HCT116 (cell line): Measurements from ENCODE around the gene TANGO6. TPM values are rescaled to one million over a fixed set of nuclear protein-coding genes. Genes with fewer than 3 reads are reported as not detected.

ENCODE experiments used
- ATAC-seq: fragments of 200-7000 bp; cut with Tn5 transposase; 2 replicates; pipeline ENCODE4 v1.9.1; 2020; ENCODE audit warnings: mild to moderate bottlenecking, moderate library complexity
- BruUV-seq: library from RNA; stranded (reverse); fragments of 400-500 nt; replicated peaks from 2 replicates; lab custom pipeline; 2021; lab: Mats Ljungman, UMichigan
- CTCF ChIA-PET: fragments of 300-600 bp; sonication (Branson Sonifier 250); formaldehyde crosslinking; loops from one replicate; lab custom pipeline; 2021; ENCODE audit warnings: antibody characterized with exemption; lab: Charles Lee
- POLR2A ChIA-PET: fragments of 300-600, 350-600 bp; sonication (Branson Sonifier 250); formaldehyde crosslinking; loops from one replicate; lab custom pipeline; 2021; ENCODE audit warnings: antibody characterized with exemption; lab: Charles Lee
- RAD21 ChIA-PET, 2 experiments: fragments of 300-600 bp; sonication (Branson Sonifier 250); formaldehyde crosslinking; loops; one replicate each; lab custom pipeline; 2023; ENCODE audit warnings: low total read pairs in 2 of 2; ENCODE audit not compliant: uncharacterized antibody in 2 of 2, unreplicated experiment in 2 of 2, low non-redundant PET in 1 of 2; lab: Charles Lee
- DNase-seq: peaks from one replicate; pipeline ENCODE4 v3.0.0-alpha.2; 2010; ENCODE audit warnings: low read depth, low spot score
- H2AFZ ChIP-seq: fragments of 200-600 bp; shearing (Covaris generic), sonication (generic); 2 replicates; pipeline ENCODE4 v1.6.1; 2017; ENCODE audit warnings: low read depth, mixed run types, mixed read lengths, antibody characterized with exemption, low read length; ENCODE audit not compliant: poor library complexity, severe bottlenecking
- H3K27ac ChIP-seq: 2 replicates; pipeline ENCODE4 v1.5.1; 2012; ENCODE audit warnings: low read depth, low read length
- H3K27me3 ChIP-seq: fragments of 200-600 bp; sonication (generic); 2 replicates; pipeline ENCODE4 v1.6.1; 2016; ENCODE audit warnings: mixed run types, low read length, mixed read lengths; ENCODE audit not compliant: insufficient read depth
- H3K36me3 ChIP-seq, 2 experiments: fragments of 200-500 bp in 1 of 2; fragments of 200-600 bp in 1 of 2; sonication (Bioruptor generic) in 1 of 2; sonication (generic) in 1 of 2; 2 replicates each; pipeline versions ENCODE4 v1.5.1 to v1.6.1; 2014 to 2016; ENCODE audit warnings: low read length in 2 of 2, inconsistent platforms in 1 of 2, mixed read lengths in 1 of 2, mixed run types in 1 of 2; ENCODE audit not compliant: insufficient read depth in 2 of 2, control insufficient read depth in 1 of 2
- H3K4me1 ChIP-seq, 2 experiments: fragments of 200-600 bp in 1 of 2; sonication (generic) in 1 of 2; 2 replicates each; pipeline versions ENCODE4 v1.5.1 to v1.6.1; 2012 to 2017; ENCODE audit warnings: low read length in 2 of 2, inconsistent platforms in 1 of 2, mild to moderate bottlenecking in 1 of 2, mixed read lengths in 1 of 2, mixed run types in 1 of 2, moderate library complexity in 1 of 2; ENCODE audit not compliant: insufficient read depth in 2 of 2, control insufficient read depth in 1 of 2
- H3K4me2 ChIP-seq: fragments of 200-600 bp; sonication (generic); 2 replicates; pipeline ENCODE4 v1.6.1; 2017; ENCODE audit warnings: mixed run types, low read length, mixed read lengths
- H3K4me3 ChIP-seq, 2 experiments: fragments of 200-600 bp in 1 of 2; sonication (generic) in 1 of 2; replicated peaks in 1 of 2; 2 replicates each; pipeline ENCODE4 v1.5.1; 2011 to 2016; ENCODE audit warnings: low read length in 2 of 2, control low read depth in 1 of 2, low read depth in 1 of 2, mild to moderate bottlenecking in 1 of 2, mixed read lengths in 1 of 2, mixed run types in 1 of 2
- H3K79me2 ChIP-seq: fragments of 200-600 bp; sonication (generic); 2 replicates; pipeline ENCODE4 v1.6.1; 2017; ENCODE audit warnings: mild to moderate bottlenecking, mixed run types, low read length, moderate library complexity, mixed read lengths; ENCODE audit not compliant: insufficient read depth
- H3K9ac ChIP-seq: fragments of 200-600 bp; sonication (generic); 2 replicates; pipeline ENCODE4 v1.6.1; 2016; ENCODE audit warnings: low read length, mixed read lengths
- H3K9me2 ChIP-seq: fragments of 200-600 bp; sonication (generic), shearing (Covaris generic); 2 replicates; pipeline ENCODE4 v1.6.1; 2017; ENCODE audit warnings: mixed run types, mild to moderate bottlenecking, moderate library complexity; ENCODE audit not compliant: insufficient read depth
- H3K9me3 ChIP-seq, 2 experiments: fragments of 200-500 bp in 1 of 2; fragments of 200-600 bp in 1 of 2; sonication (Bioruptor generic) in 1 of 2; sonication (generic) in 1 of 2; 2 replicates each; pipeline ENCODE4 v1.6.1; 2014 to 2017; ENCODE audit warnings: low read length in 2 of 2, mixed read lengths in 2 of 2, inconsistent platforms in 1 of 2, low read depth in 1 of 2, mild to moderate bottlenecking in 1 of 2, mixed run types in 1 of 2, moderate library complexity in 1 of 2; ENCODE audit not compliant: control insufficient read depth in 1 of 2, insufficient read depth in 1 of 2
- H4K20me1 ChIP-seq: fragments of 200-600 bp; sonication (generic), shearing (Covaris generic); 2 replicates; pipeline ENCODE4 v1.6.1; 2017; ENCODE audit warnings: mixed run types, mild to moderate bottlenecking, moderate library complexity; ENCODE audit not compliant: insufficient read depth
- CBX3 ChIP-seq: IDR thresholded peaks from 2 replicates; pipeline ENCODE4 v1.6.1; 2012; ENCODE audit warnings: low read depth
- EGR1 ChIP-seq: IDR thresholded peaks from 2 replicates; pipeline ENCODE4 v1.6.1; 2012; ENCODE audit warnings: low read depth
- ELF1 ChIP-seq: IDR thresholded peaks from 2 replicates; pipeline ENCODE4 v1.6.1; 2012; ENCODE audit warnings: low read depth, borderline replicate concordance
- EZH2 ChIP-seq: fragments of 200-600 bp; sonication (generic); IDR thresholded peaks from 2 replicates; pipeline ENCODE4 v1.6.1; 2017; ENCODE audit warnings: antibody characterized with exemption, mixed run types
- EZH2phosphoT487 ChIP-seq: fragments of 200-600 bp; IDR thresholded peaks from 2 replicates; pipeline ENCODE4 v1.6.1; 2018; ENCODE audit warnings: antibody characterized with exemption, borderline replicate concordance
- FOSL1 ChIP-seq: IDR thresholded peaks from 2 replicates; pipeline ENCODE4 v1.6.1; 2012; ENCODE audit warnings: low read depth
- JUND ChIP-seq: IDR thresholded peaks from 2 replicates; pipeline ENCODE4 v1.6.1; 2012
- POLR2A ChIP-seq: IDR thresholded peaks from 2 replicates; pipeline ENCODE4 v1.7.0; 2011; ENCODE audit warnings: borderline replicate concordance; ENCODE audit not compliant: insufficient read depth, insufficient read length; ENCODE audit errors: extremely low read depth
- POLR2AphosphoS5 ChIP-seq: IDR thresholded peaks from 2 replicates; pipeline ENCODE4 v1.6.1; 2011; ENCODE audit warnings: mild to moderate bottlenecking, low read depth, low read length, moderate library complexity
- SIN3A ChIP-seq: IDR thresholded peaks from 2 replicates; pipeline ENCODE4 v1.6.1; 2012; ENCODE audit warnings: low read depth
- SP1 ChIP-seq: IDR thresholded peaks from 2 replicates; pipeline ENCODE4 v1.6.1; 2012; ENCODE audit warnings: low read depth
- YY1 ChIP-seq: IDR thresholded peaks from 2 replicates; pipeline ENCODE4 v1.6.1; 2011; ENCODE audit warnings: low read length, low read depth, moderate library complexity, mild to moderate bottlenecking; ENCODE audit not compliant: insufficient replicate concordance; ENCODE audit errors: extremely low read depth
- ZNF274 ChIP-seq: fragments of 200-500 bp; sonication (Bioruptor generic); IDR thresholded peaks from 2 replicates; pipeline ENCODE4 v1.6.1; 2014; ENCODE audit warnings: mild to moderate bottlenecking, low read depth, low read length, inconsistent platforms
- intact Hi-C: fragments of 100-400 bp; cut with micrococcal nuclease; formaldehyde crosslinking; loops from 2 replicates; pipeline ENCODE4 v1.10.0; 2022
- total RNA-seq: library from RNA; stranded (reverse); gene quantifications from one replicate; pipeline ENCODE4 v1.2.1, GENCODE V29; 2021; ENCODE audit not compliant: unreplicated experiment
- TF ChIP-seq, protein P1 (sequence below): IDR thresholded peaks from 2 replicates; pipeline ENCODE4 v1.6.1; 2012; ENCODE audit warnings: low read depth
- TF ChIP-seq, protein P2 (sequence below), 3 experiments: fragments of 200-600 bp in 1 of 3; sonication (generic) in 1 of 3; IDR thresholded peaks in 2 of 3; conservative IDR thresholded peaks in 1 of 3; 2 replicates each; pipeline ENCODE4 v1.5.1; 2012 to 2017; ENCODE audit warnings: low read depth in 2 of 3, low read length in 2 of 3, antibody characterized with exemption in 1 of 3, borderline replicate concordance in 1 of 3, control low read depth in 1 of 3, mild to moderate bottlenecking in 1 of 3, mixed read lengths in 1 of 3, mixed run types in 1 of 3, moderate library complexity in 1 of 3; ENCODE audit not compliant: insufficient read depth in 1 of 3
- TF ChIP-seq, protein P3 (sequence below): IDR thresholded peaks from 2 replicates; pipeline ENCODE4 v1.6.1; 2012
- TF ChIP-seq, protein P4 (sequence below): IDR thresholded peaks from 2 replicates; pipeline ENCODE4 v1.6.1; 2012
- TF ChIP-seq, protein P5 (sequence below): IDR thresholded peaks from 2 replicates; pipeline ENCODE4 v1.6.1; 2011; ENCODE audit warnings: mild to moderate bottlenecking, low read length, moderate library complexity; ENCODE audit not compliant: insufficient replicate concordance; ENCODE audit errors: extremely low read depth

The TANGO6 gene
- total RNA-seq, 1 experiment from 2014 or later, result 16.4 TPM

DNA sequence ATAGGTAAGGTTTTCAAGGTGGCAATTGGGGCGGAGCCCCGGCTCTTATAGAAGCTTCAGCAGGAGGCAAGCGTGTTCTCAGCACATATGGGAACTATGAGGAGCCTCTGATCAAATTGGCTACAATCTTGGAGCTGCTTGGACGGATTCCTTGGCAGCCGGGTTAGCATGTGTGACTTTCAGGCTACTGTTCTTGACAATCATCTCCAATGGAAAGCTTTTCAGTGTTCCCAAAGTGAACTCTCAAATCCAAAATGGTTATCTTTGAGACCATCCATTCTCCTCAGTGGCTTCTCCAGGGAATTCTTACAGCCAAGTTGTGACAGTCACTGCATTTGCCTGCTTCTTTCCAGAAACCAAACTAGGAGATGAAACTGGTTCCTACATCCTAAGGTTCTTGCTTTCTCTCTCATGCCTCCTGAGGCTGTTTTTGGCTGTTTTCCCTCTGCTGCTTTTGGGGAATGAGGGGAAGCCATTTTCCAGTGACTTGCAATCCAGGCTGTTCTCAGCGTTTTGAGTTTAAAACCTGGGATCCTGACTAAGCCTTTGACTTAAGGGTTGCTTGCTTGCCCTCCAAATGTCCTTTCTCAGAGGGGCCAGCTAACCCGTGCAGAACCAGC lies 273.0 kb downstream of the TANGO6 start:
- H3K27ac ChIP-seq, result no peak overlapping the region
- no peak overlapping the region for H3K4me2 ChIP-seq
- TF ChIP-seq YY1 (no peak), POLR2A (no peak), FOSL1 (no peak), SP1 (no peak), SIN3A (peak; percentile 35; the same call in 1 of the 2 replicates), CBX3 (no peak), ELF1 (no peak), JUND (0 out of 2 replicates have a peak, but pooled peaks have one; percentile 8), EZH2phosphoT487 (no peak), ZNF274 (no peak), EGR1 (no peak), POLR2AphosphoS5 (no peak; the same call in 1 of the 2 replicates), EZH2 (no peak)
- TF ChIP-seq, protein P1, sequence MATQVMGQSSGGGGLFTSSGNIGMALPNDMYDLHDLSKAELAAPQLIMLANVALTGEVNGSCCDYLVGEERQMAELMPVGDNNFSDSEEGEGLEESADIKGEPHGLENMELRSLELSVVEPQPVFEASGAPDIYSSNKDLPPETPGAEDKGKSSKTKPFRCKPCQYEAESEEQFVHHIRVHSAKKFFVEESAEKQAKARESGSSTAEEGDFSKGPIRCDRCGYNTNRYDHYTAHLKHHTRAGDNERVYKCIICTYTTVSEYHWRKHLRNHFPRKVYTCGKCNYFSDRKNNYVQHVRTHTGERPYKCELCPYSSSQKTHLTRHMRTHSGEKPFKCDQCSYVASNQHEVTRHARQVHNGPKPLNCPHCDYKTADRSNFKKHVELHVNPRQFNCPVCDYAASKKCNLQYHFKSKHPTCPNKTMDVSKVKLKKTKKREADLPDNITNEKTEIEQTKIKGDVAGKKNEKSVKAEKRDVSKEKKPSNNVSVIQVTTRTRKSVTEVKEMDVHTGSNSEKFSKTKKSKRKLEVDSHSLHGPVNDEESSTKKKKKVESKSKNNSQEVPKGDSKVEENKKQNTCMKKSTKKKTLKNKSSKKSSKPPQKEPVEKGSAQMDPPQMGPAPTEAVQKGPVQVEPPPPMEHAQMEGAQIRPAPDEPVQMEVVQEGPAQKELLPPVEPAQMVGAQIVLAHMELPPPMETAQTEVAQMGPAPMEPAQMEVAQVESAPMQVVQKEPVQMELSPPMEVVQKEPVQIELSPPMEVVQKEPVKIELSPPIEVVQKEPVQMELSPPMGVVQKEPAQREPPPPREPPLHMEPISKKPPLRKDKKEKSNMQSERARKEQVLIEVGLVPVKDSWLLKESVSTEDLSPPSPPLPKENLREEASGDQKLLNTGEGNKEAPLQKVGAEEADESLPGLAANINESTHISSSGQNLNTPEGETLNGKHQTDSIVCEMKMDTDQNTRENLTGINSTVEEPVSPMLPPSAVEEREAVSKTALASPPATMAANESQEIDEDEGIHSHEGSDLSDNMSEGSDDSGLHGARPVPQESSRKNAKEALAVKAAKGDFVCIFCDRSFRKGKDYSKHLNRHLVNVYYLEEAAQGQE, result no peak
- TF ChIP-seq, protein P2, sequence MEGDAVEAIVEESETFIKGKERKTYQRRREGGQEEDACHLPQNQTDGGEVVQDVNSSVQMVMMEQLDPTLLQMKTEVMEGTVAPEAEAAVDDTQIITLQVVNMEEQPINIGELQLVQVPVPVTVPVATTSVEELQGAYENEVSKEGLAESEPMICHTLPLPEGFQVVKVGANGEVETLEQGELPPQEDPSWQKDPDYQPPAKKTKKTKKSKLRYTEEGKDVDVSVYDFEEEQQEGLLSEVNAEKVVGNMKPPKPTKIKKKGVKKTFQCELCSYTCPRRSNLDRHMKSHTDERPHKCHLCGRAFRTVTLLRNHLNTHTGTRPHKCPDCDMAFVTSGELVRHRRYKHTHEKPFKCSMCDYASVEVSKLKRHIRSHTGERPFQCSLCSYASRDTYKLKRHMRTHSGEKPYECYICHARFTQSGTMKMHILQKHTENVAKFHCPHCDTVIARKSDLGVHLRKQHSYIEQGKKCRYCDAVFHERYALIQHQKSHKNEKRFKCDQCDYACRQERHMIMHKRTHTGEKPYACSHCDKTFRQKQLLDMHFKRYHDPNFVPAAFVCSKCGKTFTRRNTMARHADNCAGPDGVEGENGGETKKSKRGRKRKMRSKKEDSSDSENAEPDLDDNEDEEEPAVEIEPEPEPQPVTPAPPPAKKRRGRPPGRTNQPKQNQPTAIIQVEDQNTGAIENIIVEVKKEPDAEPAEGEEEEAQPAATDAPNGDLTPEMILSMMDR (IDR thresholded peaks at IDR 0.05 in 2 of 3, conservative IDR thresholded peaks at IDR 0.05 in 1 of 3; ENCODE audit: borderline replicate concordance in 1 of 3, insufficient read depth in 1 of 3, low read depth in 2 of 3, low read length in 2 of 3), result no peak
- TF ChIP-seq, protein P3, sequence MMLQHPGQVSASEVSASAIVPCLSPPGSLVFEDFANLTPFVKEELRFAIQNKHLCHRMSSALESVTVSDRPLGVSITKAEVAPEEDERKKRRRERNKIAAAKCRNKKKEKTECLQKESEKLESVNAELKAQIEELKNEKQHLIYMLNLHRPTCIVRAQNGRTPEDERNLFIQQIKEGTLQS, result no peak
- TF ChIP-seq, protein P4, sequence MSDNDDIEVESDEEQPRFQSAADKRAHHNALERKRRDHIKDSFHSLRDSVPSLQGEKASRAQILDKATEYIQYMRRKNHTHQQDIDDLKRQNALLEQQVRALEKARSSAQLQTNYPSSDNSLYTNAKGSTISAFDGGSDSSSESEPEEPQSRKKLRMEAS, result no peak
- TF ChIP-seq, protein P5, sequence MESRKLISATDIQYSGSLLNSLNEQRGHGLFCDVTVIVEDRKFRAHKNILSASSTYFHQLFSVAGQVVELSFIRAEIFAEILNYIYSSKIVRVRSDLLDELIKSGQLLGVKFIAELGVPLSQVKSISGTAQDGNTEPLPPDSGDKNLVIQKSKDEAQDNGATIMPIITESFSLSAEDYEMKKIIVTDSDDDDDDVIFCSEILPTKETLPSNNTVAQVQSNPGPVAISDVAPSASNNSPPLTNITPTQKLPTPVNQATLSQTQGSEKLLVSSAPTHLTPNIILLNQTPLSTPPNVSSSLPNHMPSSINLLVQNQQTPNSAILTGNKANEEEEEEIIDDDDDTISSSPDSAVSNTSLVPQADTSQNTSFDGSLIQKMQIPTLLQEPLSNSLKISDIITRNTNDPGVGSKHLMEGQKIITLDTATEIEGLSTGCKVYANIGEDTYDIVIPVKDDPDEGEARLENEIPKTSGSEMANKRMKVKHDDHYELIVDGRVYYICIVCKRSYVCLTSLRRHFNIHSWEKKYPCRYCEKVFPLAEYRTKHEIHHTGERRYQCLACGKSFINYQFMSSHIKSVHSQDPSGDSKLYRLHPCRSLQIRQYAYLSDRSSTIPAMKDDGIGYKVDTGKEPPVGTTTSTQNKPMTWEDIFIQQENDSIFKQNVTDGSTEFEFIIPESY, result no peak
- TF ChIP-seq, all 23 proteins: peak for 2
- ATAC-seq (no peak), DNase-seq (no peak)
- peaks cover 62% of the 10 kb centered on the region; the same call in 1 of the 2 replicates for H3K79me2 ChIP-seq
- no peaks in the 10 kb centered on the region for H3K9me3 ChIP-seq
- no peak overlapping the region for H2AFZ ChIP-seq
- BruUV-seq, result no TSS peak
- H3K4me1 ChIP-seq, result peaks cover 0 to 15% of the 10 kb centered on the region in 2 experiments; a peak in 1 of 4 replicates
- POLR2A ChIA-PET, result interaction anchor here (1.1 kb wide), 1 partner anchor 8 kb away, joined by 3 read pairs; no protein-coding TSS in a partner anchor
- H3K9me2 ChIP-seq, result no peaks in the 10 kb centered on the region
- no peak overlapping the region for H3K4me3 ChIP-seq
- H3K9ac ChIP-seq, result no peak overlapping the region
- peaks cover 13% of the 10 kb centered on the region; the same call in 1 of the 2 replicates for H4K20me1 ChIP-seq
- RAD21 ChIA-PET, result no interaction called here
- intact Hi-C loops, result no loop called here
- H3K36me3 ChIP-seq, result peaks cover 51 to 94% of the 10 kb centered on the region in 2 experiments
- H3K27me3 ChIP-seq, result no peaks in the 10 kb centered on the region
- CTCF ChIA-PET, result no interaction called here
